Right kidney (tissue), 1 donor: Measurements from ENCODE around the gene HPDL.
"Not testable (repeated sequence)": the region's sequence is repeated elsewhere in the genome, so short reads cannot be mapped to it uniquely, and the experiment has no call there.

Source experiments
- DNase-seq: peaks from one replicate; pipeline ENCODE4 v3.0.0-alpha.2; 2016

Gene HPDL

GRCh38 chr1:45348966-45349677 is 22.4 kb downstream of the HPDL start:
- DNase-seq, result no peak

DNA sequence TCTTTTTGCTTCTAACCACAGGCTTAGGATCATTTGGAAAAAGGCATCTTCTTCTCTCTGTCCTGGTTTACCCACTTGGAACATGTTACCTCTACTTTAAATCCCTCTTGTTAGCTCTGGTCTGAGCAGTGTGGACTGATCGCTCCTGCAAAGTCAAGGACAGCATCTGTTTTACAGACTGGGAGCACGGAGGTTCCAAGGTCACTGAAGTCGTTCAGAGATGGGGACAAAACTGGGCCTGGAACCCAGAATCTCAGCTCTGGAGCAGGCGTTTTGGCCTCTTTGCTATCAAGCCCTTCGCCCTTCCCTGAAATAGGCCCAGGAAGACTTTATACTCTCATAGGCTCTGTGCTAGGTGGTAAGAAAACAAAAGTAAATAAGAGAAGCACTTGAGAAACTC is 24.8 kb downstream of the HPDL start:
- no peak for DNase-seq

GRCh38 chr1:45353685-45354084 is 27.0 kb downstream of the HPDL start:
- no peak for DNase-seq

DNA sequence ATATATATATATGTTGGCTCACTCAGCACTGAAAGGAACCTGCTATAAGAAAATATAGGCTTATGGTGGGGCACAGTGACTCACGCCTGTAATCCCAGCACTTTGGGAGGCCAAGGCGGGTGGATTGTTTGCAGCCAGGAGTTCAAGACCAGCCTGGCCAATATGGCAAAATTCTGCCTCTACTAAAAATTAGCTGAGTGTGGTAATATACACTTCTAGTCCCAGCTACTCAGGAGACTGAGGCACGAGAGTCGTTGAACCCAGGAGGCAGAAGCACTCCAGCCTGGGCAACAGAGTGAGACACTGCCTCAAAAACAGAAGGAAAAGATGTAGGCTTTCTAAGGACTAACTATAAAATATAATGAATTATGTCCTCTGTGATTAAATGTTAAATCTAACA is 28.1 kb downstream of the HPDL start:
- DNase-seq, result no peak

DNA sequence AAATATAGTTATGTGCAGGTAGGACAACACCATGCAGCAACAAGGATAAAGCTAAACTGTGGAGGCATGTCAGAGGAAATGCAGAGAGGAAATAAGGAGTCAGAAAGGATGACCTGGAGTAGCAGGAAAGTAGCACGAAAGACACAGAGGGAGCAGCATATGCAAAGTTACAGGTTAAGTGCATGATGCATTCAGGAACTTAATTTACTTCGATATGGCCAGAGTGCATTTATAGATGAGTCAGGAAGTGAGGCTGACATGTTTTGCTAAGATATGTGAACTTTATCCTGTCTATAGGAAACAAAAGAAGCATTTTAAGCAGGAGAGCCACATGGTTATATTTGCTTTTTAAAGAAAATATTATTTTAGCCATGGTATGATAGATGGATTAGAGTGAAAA is 29.0 kb downstream of the HPDL start:
- DNase-seq, result no peak

GRCh38 chr1:45356186-45356585 is 29.5 kb downstream of the HPDL start:
- no peak for DNase-seq

DNA sequence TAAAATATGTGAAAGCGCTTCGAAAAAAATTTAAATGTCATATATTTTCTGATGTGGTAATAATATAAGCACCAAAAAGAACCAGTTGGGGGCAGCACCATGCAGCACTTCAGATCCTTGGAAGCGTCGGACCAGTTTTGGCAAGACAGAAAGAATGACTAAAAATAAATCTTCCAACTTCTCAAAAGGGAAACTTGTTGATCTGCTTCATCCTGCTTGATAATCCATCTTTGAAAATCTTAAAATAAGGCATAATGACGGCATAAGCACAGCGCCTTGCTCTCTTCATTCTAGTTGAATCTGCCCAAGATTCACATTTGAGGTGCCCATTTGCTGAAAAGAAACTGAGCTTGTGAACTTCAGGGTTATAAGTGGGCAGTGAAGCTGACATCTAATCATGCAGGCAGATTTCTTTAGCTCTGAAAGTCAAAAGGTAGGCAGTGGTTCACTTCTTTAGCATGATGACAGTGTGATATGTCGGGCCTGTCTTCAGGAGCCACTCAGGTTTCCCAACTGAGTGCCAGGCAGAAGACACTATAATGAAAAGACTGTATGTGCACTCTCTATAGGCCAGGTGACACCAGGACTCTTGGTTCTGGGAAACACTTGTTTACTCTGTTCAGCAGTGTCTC is 33.3 kb downstream of the HPDL start:
- peak; percentile 29 for DNase-seq

- DNase-seq, result not testable (repeated sequence)
Observed at GRCh38 chr1:45360981-45361380, 34.3 kb downstream of the HPDL start.

DNA sequence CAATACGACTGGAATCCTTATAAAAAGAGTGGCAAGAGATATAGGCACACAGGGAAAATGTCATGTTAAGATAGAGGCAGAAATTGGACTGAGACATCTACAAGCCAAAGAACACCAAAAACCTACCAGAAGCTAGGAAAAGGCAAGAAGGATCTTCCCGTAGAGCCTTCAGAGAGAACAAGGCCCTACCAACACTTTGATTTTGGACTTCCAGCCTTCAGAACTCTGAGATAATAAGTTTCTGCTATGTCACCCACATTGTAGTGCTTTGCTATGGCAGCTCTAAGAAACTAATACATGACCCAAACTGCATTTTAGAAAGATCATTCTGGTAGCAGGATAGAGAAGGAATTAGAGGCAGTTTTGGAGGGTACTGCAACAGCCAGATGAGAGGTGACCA is 37.6 kb downstream of the HPDL start:
- DNase-seq, result no peak

DNA sequence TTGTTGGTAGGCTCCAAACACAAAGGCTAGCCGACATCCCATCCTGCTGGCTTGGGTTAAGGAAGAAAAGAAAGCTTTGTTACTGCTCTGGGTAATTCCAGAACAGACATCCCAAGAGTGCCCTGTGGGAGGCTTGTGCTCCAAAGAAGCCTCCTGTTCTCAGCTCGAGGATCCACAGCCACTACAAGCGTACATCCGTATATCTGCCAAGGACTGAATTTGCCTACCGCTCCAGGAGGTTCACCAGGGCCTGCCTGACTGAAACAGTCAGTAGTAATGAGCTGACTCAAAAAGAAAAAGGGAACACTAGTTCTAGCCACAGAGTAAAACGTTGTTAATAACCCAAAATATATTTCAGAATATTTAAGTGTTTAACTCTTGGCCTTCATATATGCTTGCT is 38.4 kb downstream of the HPDL start:
- DNase-seq, result no peak

- DNase-seq, result no peak
Observed at GRCh38 chr1:45370575-45370974, 43.9 kb downstream of the HPDL start.

DNA sequence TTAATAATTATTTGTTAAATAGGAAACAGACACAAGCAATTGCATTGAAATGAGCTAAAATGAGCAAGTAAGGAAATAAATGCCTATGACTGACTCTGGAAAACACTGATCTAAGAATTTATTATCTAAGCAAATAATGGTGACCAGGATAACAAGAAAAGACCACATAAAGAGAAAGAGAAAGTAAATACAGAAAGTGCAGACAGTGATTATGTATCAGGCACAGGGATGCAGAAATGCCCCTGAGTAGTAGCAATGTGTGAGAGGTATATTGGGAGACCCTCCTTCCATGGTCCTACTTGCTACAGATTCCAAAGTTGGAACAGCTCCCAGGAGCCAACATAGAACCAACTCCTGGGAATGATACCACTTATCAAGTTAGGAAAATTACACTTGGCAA is 46.9 kb downstream of the HPDL start:
- DNase-seq, result no peak

DNA sequence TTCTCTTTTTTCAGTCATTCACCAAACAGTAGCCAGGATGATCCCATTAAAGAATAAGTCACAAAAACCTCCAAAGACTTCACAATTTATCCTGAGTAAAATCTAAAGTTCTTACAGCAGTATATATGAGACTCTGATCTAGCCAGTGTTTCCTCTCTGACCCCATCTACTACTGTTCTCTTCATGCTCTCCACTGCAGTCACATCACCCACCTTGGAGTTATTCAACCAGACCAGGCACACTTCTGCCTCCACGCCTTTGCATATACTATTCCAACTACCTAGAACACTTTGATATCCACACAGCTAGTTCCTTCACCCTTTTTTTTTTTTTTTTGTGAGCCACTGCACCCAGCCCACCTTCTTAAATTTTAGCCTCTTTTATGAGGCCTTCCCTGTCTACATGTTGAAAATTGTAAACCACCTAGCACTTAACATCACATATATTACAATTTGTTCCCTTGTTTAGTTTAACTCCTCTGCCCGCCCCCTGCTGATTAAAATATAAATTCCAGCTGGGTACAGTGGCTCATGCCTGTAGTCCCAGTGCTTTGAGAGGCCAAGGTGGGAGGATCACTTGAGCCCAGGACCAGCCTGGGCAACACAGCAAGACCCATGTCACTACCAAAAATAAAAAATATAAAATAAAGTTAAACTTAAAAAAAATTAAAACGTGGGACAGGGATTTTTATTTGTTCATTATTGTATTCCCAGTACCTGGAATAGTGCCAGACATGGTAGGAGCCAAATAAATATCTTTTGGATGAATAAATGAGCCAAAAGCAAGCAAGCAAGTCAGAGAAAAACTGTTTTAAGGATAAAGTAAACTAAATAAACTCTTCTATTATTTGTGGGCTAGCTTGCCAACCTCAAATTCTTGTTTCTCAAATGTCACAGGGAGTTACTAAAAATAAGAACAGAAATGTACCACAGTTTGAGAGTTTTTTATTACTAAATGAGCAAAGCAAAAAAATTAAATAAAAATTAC is 48.7 kb downstream of the HPDL start:
- DNase-seq, result no peak

- DNase-seq, result no peak
Observed at GRCh38 chr1:45378184-45378583, 51.5 kb downstream of the HPDL start.
